NCI-H748 (cell line): ENCODE data around the gene APOBEC3B.
A peak's percentile ranks its signal among the peaks of the same experiment; 100 is the strongest.
"Not testable (repeated sequence)": the region's sequence is repeated elsewhere in the genome, so short reads cannot be mapped to it uniquely, and the experiment has no call there.

ENCODE experiments used
- DNase-seq: peaks from one replicate; lab custom pipeline; 2025; ENCODE audit not compliant: unreplicated experiment; lab: John Stamatoyannopoulos, UW

Gene APOBEC3B

DNA sequence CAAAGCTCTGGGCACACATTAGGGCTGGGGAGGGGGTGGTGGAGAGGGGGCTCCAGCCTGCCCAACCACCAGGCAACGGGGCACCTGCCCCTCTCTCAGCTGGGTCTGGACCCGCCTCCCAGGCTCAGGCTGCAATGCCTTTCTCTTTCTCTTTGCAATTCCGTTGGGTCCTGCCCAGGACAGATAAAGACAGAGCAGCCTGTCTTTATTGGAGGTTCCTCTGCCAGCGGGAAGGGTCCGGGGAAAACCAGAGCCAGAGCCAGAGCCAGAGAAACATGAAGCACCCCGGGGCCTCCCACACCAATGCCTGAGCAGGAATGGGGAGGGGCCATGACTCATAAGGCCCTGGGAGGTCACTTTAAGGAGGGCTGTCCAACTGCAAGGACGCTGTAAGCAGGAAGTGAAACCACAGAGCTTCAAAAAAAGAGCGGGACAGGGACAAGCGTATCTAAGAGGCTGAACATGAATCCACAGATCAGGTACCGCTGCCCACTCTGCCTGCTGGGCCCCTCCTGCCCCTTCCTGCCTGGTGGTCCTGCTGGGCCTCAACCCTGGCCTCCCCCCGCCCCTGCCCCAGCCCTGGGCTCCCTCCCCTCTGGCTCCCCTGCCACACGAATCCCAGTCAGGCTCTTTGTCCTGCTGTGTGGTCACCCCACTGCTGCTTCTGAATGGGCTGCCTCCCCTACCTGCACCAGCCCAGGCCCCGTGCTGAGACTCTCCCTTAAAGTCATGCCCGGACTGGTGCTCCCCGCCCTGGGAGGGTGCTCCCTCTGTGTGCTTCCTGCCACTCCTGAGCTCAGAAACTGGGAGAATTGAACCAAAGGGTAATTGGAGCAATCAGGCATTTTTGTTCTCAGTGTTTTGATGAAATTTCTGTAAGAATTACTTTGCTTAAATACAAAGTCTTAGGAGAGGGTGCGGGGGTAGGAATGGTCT, at the start of gene APOBEC3B:
APOBEC3B (plus strand) TSS at position 356 of the 936 bp plus-strand sequence; CDS start at position 463, 107 bp downstream.
- no peak for DNase-seq

DNA sequence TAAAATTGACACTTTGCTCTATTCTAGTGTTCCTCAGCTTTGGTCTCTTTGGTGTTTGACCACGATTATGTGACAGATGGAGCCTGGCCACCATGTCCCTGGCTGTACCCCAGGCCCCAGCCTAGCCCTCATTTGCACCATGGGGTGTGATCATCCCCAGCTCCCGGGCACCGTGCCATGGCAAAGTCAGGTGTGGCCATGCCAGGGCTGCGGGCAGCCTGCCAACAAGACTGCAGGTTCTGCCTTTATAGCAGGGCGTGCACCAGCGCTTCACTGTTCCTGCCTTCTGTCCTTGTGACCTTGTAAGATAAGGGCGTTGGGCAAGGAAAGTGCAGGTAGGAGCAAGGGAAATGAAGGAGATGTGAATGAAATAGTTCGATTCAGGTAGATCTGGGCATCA, 47.1 kb upstream of the APOBEC3B start:
- peak; percentile 92 for DNase-seq

DNA sequence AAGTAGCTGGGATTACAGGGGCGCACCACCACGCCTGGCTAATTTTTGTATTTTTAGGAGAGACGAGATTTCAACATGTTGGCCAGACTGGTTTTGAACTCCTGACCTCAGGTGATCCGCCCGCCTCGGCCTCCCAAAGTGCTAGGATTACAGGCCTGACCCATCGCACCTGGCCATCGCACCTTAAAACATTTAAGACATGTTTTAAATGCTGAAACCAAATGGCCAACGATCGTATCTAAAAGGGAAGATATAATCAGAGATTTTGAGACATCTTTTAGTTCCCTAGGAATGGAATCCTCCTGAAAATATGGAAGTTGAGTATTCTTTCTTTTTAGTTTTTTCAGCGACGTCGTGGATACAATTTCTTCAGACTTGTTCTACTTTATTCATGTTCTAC, 46.5 kb upstream of the APOBEC3B start:
- no peak for DNase-seq

DNA sequence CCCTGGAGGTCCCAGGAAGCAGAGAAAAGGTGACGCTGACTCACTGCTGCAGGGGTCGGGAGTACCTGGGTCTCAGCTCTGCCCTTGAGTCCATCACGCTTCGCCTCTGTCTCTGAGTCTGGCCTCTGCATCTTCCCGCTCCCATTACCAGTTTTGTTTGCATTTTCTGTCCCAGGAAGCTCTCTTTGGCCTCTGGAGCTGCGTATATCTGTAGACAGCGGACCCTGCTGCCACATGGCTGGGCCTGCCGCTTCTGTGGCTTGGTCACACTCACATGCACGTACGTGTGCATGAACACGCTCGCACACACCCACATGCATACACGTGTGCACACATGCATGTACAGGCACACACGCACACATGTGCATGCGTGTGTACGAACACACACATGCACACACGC, 45.6 kb upstream of the APOBEC3B start:
- no peak for DNase-seq

DNA sequence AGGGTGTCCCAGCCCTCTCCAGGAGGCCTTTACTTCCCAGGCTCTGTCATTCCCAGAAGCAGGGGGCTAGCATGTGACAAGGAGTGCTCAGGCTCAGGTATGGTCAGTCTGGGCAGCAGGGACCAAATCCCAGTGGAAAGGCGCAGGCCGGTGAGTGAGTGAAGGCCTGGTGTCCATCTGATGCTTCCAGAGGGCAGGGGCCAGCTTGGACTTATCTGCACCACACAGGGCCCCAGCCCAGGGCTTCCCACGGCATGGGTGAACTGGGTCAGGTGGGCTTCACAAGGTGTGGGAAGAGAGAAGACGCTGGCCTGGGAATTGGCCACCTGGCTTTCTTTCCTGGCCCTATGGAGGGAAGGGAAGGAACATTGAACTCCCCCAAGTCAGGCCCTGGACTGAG, 45.1 kb upstream of the APOBEC3B start:
- DNase-seq = no peak

DNA sequence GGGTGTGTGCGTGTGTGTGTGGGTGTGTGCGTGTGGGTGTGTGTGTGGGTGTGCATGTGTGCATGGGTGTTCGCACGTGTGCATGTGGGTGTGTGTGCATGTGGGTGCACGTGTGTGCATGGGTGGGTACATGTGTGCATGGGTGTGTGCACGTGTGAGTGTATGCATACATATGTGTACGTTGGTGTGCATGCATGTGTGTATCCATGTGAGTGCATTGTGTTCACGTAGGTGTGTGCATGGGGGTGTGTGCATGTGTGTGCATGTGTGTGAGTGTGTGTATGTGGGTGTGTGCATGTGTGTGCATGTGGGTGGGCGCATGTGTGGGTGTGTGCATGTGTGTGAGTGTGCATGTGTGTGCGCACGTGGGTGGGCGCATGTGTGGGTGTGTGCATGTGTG, 44.6 kb upstream of the APOBEC3B start:
- DNase-seq = no peak

DNA sequence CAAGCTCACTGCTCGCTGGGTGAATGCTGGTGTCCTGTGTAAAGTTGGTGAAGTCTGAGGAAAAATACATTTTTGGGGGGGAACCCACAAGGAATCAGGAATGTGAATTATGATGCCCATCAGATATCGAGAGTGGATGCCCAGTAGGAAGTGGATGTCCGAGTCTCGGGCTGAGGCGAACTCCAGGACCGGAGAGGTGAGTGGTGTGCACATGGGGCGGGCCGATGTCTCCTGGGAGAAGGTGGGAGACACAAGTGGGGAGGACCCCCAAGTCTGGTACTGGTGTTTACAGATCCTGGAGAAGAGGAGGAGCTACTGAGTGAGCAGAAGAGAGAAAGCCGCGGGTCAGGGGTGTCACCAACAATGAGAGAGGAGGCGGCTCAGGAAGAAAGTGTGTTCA, 43.9 kb upstream of the APOBEC3B start:
- DNase-seq = no peak

DNA sequence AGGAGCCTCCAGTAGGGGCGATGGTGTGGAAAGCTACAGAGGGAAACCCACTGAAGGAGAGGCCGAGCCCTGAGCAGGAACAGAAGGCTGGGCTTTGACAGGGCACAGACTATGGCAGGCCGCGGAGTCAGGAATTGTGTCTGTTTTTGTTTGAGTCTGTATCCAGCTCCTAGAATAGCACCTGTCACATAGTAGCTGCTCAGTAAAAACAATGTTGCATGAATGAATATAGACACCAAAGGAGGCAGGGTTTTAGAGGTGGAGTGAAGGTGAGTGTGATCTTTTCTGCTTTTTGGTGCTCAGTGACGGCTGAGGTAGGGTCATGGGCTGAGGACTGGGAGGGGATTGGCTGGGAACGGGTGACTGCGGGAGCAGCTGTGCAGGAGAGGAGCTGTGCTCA, 43.2 kb upstream of the APOBEC3B start:
- no peak for DNase-seq

DNA sequence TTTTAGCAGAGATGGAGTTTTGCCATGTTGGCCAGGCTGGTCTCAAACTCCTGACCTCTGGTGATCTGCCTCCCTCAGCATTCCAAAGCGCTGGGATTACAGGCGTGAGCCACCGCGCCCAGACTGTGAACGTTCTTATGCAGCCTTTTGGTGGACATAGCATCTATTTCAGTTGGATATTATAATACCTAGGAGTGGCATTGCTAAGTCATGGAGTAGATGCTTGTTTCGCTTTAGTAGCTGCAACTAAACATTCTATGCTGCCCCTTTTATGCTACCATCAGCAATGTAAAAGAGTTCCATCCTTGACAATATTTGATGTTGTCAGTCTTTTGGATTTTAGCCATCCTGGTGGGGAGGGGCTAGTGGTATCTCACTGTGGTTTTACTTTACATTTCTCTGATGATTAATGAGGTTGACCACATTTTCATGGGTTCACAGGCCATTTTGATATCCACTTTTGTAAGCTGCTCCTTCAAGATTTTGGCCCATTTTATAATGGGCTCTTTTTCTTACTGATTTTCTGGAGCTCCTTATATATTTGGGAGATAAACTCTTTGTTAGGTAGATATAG, 41.2 kb upstream of the APOBEC3B start:
- no peak for DNase-seq

DNA sequence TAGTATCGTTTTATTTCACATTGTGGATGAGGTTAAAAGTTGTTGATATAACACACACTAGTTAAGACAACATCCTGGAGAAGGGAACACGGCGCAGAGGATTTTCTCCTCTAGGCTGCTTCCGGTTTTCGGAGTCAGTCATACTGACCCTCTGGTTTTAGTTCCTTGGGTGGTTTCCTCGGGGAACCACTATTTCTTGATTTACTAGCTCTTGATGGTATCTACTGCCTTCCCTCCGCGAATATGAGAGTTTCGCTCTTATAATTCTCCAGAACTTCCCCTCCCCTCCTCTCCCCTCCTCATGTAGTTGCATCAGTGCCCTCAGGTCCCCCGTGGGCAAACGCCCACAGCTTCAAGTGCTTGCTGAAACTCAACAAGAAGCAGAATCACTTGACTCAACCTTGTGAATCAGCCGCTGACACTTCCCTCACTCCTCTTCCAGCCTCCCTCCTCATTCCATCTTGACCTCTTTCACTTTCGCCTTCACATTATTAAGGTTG, 40.6 kb upstream of the APOBEC3B start:
- no peak for DNase-seq

DNA sequence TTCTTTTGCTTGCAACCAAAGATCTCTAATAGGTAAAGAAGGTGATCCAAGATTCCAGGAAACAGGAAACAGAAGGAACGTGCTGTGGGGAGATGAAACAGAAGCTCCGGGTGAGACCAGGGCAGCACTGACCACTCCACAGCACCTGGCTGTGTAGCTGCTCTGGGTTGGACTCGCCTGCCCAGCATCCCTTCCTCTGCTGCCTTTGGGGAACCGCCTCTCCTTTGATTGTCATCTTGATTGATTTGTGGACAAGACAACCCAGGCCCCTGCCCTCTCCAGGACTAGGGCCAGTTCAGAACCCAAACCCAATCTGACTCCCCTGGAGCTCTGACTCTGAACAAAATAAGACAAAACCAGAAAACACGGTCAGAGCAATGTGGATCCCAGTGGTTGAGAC, 39.4 kb upstream of the APOBEC3B start:
- no peak for DNase-seq

DNA sequence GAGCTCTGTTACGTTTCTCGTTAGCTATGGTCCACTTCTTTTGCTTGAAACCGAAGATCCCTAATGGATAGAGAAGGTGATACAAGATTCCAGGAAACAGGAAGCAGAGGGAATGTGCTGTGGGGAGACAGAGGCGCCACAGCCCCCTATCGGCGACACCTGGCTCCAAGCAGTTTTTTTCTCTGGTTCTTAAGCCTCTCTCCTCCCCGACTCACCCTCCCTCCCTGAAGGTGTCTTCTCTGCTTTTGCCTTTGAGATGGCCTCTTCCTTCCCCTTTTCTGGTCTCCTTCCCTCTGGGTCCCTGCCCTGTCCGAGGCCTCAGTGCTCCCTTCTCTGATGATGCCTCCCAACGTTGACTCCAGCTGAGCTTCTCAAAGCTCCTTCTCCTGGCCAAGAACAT, 38.9 kb upstream of the APOBEC3B start:
- DNase-seq = no peak

DNA sequence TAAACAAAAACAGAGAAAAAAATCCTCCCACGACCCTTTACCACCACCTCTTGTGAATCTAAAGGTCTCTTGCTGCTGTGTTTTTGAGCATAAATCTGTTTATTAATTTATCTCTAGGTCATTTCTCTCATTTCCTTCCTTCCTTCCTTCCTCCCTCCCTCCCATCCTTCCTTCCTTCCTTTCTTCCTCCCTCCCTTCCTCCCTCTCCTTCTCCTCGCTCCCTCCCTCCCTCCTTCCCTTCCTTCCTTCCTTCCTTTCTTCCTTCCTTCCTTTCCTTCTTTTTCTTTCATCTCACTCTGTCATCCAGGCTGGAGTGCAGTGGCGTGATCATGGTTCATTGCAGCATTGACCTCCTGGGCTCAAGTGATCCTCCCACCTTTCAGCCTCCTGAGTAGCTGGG, 38.3 kb upstream of the APOBEC3B start:
- DNase-seq = no peak

DNA sequence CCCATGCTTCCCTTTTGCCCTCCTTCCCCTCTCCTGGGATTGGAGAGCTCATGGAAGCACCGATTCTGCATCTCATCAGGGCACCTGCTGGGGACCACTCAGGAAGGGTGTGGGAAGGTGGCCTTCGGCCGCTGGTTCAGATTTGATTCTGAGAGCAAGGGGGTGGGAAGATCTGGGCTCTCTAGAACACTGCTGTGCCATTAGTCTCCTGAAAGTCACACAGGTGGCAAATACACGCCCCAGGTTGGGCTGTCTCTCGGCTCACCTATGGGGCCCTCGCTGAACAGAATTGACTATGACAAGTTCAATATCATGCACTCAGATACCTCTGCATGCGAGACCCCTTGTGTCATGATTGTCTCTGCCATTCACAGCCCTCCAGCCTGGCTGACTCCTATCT, 37.5 kb upstream of the APOBEC3B start:
- DNase-seq = no peak

DNA sequence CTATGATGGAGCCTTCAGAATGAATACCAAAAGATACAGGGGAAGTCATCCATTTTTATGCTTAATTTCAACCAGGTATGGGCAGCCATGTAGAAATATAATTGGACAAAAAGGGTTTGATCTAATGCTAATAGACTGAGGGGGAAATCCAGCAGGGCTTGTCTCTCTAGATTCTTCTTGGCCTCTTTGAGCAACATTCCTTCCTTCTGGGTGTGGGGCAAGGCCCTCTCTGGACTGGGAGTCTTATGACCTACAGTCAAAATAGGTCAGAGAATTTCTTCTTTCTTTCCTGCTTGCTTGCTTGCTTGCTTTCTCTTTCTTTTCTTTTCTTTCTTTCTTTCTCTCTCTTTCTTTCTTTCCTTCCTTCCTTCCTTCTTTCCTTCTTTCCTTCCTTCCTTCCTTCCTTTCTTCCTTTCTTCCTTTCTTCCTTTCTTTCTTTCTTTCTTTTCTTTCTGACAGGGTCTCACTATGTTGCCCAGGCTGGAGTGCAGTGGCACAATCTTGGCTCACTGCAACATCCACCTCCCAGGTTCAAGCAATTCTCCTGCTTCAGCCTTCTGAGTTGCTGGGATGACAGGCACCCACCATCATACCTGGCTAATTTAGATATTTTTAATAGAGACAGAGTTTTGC, 36.3 kb upstream of the APOBEC3B start:
- not testable (repeated sequence) for DNase-seq

DNA sequence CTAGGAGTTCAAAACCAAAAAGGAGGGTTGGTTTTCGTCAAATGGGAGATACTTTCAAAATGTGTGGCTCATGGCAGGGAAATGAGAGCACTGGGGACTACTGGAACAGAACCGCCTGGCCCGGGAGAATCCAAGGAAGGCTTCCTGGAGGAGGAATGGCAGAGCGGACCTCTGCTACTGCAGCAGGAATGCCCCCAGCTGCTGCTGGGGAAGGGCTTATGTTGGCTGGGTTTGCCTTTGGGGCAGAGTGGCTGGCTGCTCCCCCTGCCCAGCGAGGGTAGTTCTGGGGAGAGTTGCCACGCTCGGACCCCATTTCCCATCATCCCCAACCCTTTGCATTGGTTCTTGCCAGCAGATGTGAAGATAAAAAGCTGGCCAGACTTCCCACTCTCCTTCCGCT, 35.4 kb upstream of the APOBEC3B start:
- DNase-seq = no peak

DNA sequence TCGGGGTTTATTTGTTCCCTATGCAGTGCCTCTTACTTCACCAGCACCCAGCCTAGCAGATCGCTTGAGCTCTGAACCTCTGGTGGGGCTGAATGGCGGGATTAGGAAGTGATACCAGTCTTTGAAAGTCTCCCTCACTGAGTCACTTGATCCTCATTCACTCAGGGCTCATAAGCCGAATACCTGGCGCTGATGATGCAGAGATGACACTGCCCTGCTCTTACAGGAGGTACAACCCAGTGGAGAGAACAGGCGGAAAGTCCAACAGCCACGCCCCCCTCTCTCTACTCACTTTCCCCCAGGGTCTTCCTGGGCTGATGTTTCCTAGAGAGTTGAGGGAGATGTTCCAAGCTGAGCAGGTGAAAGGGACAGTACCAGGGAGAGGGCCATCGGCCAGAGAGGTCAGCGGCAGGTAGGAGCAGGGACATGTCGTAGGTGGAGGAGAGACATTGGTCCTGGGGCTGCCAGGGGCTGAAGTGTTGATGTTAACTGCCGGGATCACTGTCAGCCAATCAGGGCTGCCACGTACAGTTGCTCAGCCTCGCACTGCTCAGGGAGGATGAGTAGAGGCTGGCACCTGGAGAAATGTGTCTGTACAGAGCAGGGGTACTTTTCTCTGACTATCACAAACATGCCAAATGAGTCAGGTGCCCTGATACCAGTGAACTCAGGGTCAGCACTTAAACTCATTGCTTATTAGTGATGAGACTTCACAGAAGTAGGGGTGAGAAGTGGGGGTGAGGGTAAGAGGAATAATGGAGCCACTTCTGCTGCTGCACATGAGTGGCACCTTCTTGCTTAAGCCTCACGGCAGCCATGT, 34.6 kb upstream of the APOBEC3B start:
- DNase-seq = no peak

DNA sequence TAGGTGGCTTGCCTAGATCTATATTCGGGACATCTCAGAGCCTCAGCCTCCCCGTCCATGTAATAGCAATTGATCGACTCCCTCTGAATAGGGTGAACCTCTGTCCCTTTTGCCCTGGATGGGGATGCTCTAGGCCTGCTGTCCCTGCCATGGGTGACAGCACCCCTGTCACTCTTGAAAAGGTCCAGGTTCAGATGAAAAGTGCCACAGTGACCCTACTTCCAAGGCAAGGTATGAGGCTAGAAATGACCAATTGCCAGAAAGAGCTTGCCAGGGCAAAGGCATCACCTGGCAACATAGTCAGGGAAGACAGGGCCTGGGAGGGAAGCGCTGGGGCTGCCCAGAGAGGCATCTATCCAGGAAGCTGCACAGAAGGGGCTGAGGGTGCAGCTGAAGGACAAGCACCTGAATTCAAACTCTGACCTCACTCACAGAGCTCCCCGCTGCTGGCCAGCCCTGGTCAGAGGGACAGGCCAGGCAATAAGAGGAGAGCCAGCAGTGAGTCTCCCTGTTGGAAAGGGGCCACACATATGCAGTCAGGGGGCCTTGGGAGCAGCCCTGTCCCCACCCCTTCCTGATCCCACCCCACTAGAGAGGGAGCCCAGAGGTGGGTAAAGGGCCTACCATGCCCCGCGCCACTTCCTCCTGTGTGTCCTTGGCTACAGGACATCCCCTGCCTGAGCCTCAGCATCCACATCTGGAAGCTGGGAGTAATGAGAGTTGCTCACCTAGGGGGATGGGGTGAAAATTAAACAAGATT, 33.8 kb upstream of the APOBEC3B start:
- no peak for DNase-seq

DNA sequence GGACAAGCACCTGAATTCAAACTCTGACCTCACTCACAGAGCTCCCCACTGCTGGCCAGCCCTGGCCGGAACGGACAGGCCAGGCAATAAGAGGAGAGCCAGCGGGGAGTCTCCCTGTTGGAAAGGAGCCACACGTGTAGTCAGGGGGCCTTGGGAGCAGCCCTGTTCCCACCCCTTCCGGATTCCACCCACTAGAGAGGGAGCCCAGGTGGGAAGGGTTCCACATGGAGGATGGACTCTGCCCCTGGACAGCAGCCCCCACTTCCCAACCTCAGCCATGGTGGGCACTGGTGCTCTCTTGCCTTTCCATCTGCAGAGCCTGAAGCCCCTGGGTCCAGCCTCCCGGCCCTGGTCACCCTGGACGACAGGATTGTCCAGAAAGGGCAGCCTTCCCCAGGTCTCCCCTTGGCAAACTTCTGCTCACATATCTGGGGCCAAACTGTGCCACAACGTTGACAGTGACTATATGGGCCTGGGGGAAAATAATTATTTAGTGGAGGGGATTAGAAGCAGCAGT, 32.2 kb upstream of the APOBEC3B start:
- no peak for DNase-seq
